SK-N-SH (cell line): Measurements from ENCODE around the gene TOPAZ1. TPM values are rescaled to one million over a fixed set of nuclear protein-coding genes. Genes with fewer than 3 reads are reported as not detected.

Experiments used
- CTCF ChIA-PET: fragments of 300-600, 350-600 bp; formaldehyde crosslinking; extraction: SDS; loops from one replicate; lab custom pipeline; 2021; lab: Yijun Ruan, JAX
- POLR2A ChIA-PET: fragments of 350-600 bp; sonication (Branson Sonifier 250); formaldehyde crosslinking; extraction: SDS; loops from one replicate; lab custom pipeline; 2020; ENCODE audit warnings: antibody characterized with exemption, inconsistent platforms; lab: Yijun Ruan, JAX
- DNase-seq: peaks from one replicate; pipeline ENCODE4 v3.0.0; 2012
- H2AFZ ChIP-seq: fragments of 200-600 bp; sonication (generic); 2 replicates; pipeline ENCODE4 v1.8.1; 2016; ENCODE audit warnings: antibody characterized with exemption, mild to moderate bottlenecking, low read depth
- H3F3A ChIP-seq: fragments of 200-600 bp; sonication (generic); replicated peaks from 2 replicates; pipeline ENCODE3; 2016; ENCODE audit warnings: antibody characterized with exemption, mild to moderate bottlenecking; ENCODE audit not compliant: insufficient read depth
- H3K27ac ChIP-seq, 2 experiments: fragments of 200-500 bp in 1 of 2; fragments of 200-600 bp in 1 of 2; sonication (Bioruptor generic) in 1 of 2; sonication (generic), shearing (Covaris generic) in 1 of 2; 2 replicates each; pipeline versions ENCODE4 v1.5.1 to v1.6.1; 2014 to 2016; ENCODE audit warnings: low read depth in 2 of 2, inconsistent platforms in 1 of 2, low read length in 1 of 2, mild to moderate bottlenecking in 1 of 2, mixed read lengths in 1 of 2
- H3K27me3 ChIP-seq: fragments of 200-600 bp; sonication (generic), shearing (Covaris generic); 2 replicates; pipeline ENCODE4 v1.6.1; 2016; ENCODE audit warnings: mixed run types; ENCODE audit not compliant: insufficient read depth
- H3K36me3 ChIP-seq, 2 experiments: fragments of 200-500 bp in 1 of 2; fragments of 200-600 bp in 1 of 2; sonication (Bioruptor generic) in 1 of 2; sonication (generic) in 1 of 2; replicated peaks in 1 of 2; 2 replicates each; pipeline versions ENCODE3 to v1.5.1; 2014 to 2016; ENCODE audit warnings: low read length in 1 of 2, mild to moderate bottlenecking in 1 of 2; ENCODE audit not compliant: insufficient read depth in 2 of 2, control insufficient read depth in 1 of 2
- H3K4me1 ChIP-seq, 2 experiments: fragments of 200-500 bp in 1 of 2; fragments of 200-600 bp in 1 of 2; sonication (Bioruptor generic) in 1 of 2; sonication (generic), shearing (Covaris generic) in 1 of 2; 2 replicates each; pipeline versions ENCODE4 v1.5.1 to v1.6.1; 2014 to 2016; ENCODE audit warnings: low read depth in 1 of 2, low read length in 1 of 2, mixed run types in 1 of 2; ENCODE audit not compliant: insufficient read depth in 2 of 2, control insufficient read depth in 1 of 2
- H3K4me2 ChIP-seq: fragments of 200-600 bp; sonication (generic), shearing (Covaris generic); 2 replicates; pipeline ENCODE4 v1.6.1; 2017; ENCODE audit warnings: mixed run types
- H3K4me3 ChIP-seq, 2 experiments: fragments of 200-500 bp in 1 of 2; fragments of 200-600 bp in 1 of 2; sonication (Bioruptor generic) in 1 of 2; sonication (generic), shearing (Covaris generic) in 1 of 2; 2 replicates each; pipeline versions ENCODE4 v1.5.1 to v1.8.1; 2014 to 2016; ENCODE audit warnings: low read depth in 2 of 2, inconsistent platforms in 1 of 2, low read length in 1 of 2, mild to moderate bottlenecking in 1 of 2, mixed read lengths in 1 of 2, moderate library complexity in 1 of 2
- H3K79me2 ChIP-seq: fragments of 200-600 bp; sonication (generic); 2 replicates; pipeline ENCODE4 v1.8.1; 2017; ENCODE audit warnings: mild to moderate bottlenecking; ENCODE audit not compliant: insufficient read depth
- H3K9ac ChIP-seq: fragments of 200-600 bp; sonication (generic); 2 replicates; pipeline ENCODE4 v1.6.1; 2017; ENCODE audit warnings: mixed run types
- H3K9me2 ChIP-seq: fragments of 200-600 bp; sonication (generic); 2 replicates; pipeline ENCODE4 v1.6.1; 2017; ENCODE audit warnings: mixed run types
- H3K9me3 ChIP-seq: fragments of 200-600 bp; sonication (generic); 2 replicates; pipeline ENCODE4 v1.6.1; 2017; ENCODE audit warnings: mixed run types, mild to moderate bottlenecking, moderate library complexity
- H4K20me1 ChIP-seq: fragments of 200-600 bp; sonication (generic); 2 replicates; pipeline ENCODE4 v1.6.1; 2017; ENCODE audit warnings: mild to moderate bottlenecking, mixed run types; ENCODE audit not compliant: insufficient read depth
- CHD2 ChIP-seq: fragments of 150-350 bp; IDR thresholded peaks from 2 replicates; pipeline ENCODE4 v1.6.1; 2018; ENCODE audit warnings: low read length; ENCODE audit not compliant: partially characterized antibody
- CTCF ChIP-seq: fragments of 200-600 bp; sonication (generic); IDR thresholded peaks from 2 replicates; pipeline ENCODE4 v1.6.1; 2017; ENCODE audit warnings: antibody characterized with exemption, mild to moderate bottlenecking, moderate library complexity
- ELF1 ChIP-seq: IDR thresholded peaks from 2 replicates; pipeline ENCODE4 v1.4.0; 2012
- EP300 ChIP-seq, 2 experiments: IDR thresholded peaks; 2 replicates each; pipeline versions ENCODE4 v1.4.0 to v1.6.1; 2012; ENCODE audit warnings: borderline replicate concordance in 1 of 2, low read depth in 1 of 2, low read length in 1 of 2
- EZH2phosphoT487 ChIP-seq: fragments of 200-600 bp; sonication (generic); IDR thresholded peaks from 2 replicates; pipeline ENCODE4 v1.6.1; 2017; ENCODE audit warnings: low read depth, mixed run types, mild to moderate bottlenecking, antibody characterized with exemption, moderate library complexity, borderline replicate concordance
- FOXJ3 ChIP-seq: sonication (generic); formaldehyde crosslinking; IDR thresholded peaks from 2 replicates; pipeline ENCODE4 v1.5.1; 2020; ENCODE audit warnings: mild to moderate bottlenecking, missing genetic modification reagents
- RAD21 ChIP-seq: IDR thresholded peaks from 2 replicates; pipeline ENCODE4 v1.6.1; 2012; ENCODE audit warnings: mild to moderate bottlenecking, low read length
- RXRA ChIP-seq: IDR thresholded peaks from 2 replicates; pipeline ENCODE4 v1.4.0; 2012; ENCODE audit warnings: low read depth, mild to moderate bottlenecking, borderline replicate concordance
- SMC3 ChIP-seq: IDR thresholded peaks from 2 replicates; pipeline ENCODE4 v1.6.1; 2012; ENCODE audit warnings: low read depth, low read length, improper control_type of control experiment
- TAF1 ChIP-seq: IDR thresholded peaks from 2 replicates; pipeline ENCODE4 v1.6.1; 2012; ENCODE audit warnings: low read depth, mild to moderate bottlenecking, low read length, moderate library complexity, borderline replicate concordance
- USF1 ChIP-seq: IDR thresholded peaks from 2 replicates; pipeline ENCODE4 v1.4.0; 2012; ENCODE audit warnings: low read depth, borderline replicate concordance
- USF2 ChIP-seq: fragments of 150-350 bp; IDR thresholded peaks from 2 replicates; pipeline ENCODE4 v1.6.1; 2017; ENCODE audit warnings: antibody characterized with exemption, low read length, low read depth, borderline replicate concordance
- WGBS: methylation state at CpG from one replicate; pipeline ENCODE4 v1.1.6; 2017; ENCODE audit warnings: low lambda C conversion rate; 5-methylcytosine and 5-hydroxymethylcytosine counted together
- polyA plus RNA-seq, 3 experiments: library from polyadenylated mRNA; depleted of rRNA; stranded (reverse); fragments of >200 nt; gene quantifications; 2 replicates each; pipeline ENCODE4 v1.2.3, GENCODE V29; 2012

TOPAZ1 gene
- polyA plus RNA-seq, 1 of the 3 experiments (the other 2 are of a cell fraction): not detected

DNA sequence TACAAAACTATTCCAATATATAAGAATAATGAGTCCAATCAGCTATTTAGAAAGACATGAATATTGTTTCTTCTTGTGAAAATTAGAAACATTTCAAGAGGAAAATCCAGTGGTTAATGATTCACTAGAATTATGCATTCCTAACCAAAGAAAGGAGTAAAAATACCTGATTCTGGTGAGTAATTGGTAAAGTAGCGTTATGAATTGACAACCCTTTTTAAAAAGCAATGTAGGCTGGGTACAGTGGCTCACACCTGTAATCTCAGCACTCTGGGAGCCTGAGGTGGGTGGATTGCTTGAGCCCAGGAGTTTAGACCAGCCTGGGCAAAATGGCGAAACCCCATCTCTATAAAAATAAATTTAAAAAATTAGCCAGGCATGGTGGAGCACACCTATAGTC lies 43.3 kb downstream of the TOPAZ1 start (continued):
- TF ChIP-seq CHD2: no peak
- TF ChIP-seq ELF1: no peak

GRCh38 chr3:44289882-44290462 lies 48.3 kb downstream of the TOPAZ1 start:
- CTCF ChIA-PET: no interaction called here
- TF ChIP-seq FOXJ3 (CRISPR knock-in tag) (no peak), USF1 (no peak), RAD21 (no peak), RXRA (no peak), SMC3 (no peak), CTCF (no peak), USF2 (no peak)
- TF ChIP-seq, all 33 proteins: peak for 0
- Histone ChIP-seq H4K20me1 (no peaks in the 10 kb centered on the region), H3K27me3 (no peaks in the 10 kb centered on the region; the same call in 1 of the 2 replicates), H3F3A (no peaks in the 10 kb centered on the region), H3K36me3 (no peaks in the 10 kb centered on the region), H3K4me2 (no peak overlapping the region), H3K9me2 (no peaks in the 10 kb centered on the region), H3K9me3 (no peaks in the 10 kb centered on the region), H2AFZ (no peak overlapping the region), H3K4me3 (no peak overlapping the region), H3K79me2 (no peaks in the 10 kb centered on the region), H3K27ac (no peak overlapping the region), H3K9ac (no peak overlapping the region), H3K4me1 (no peaks in the 10 kb centered on the region)
- POLR2A ChIA-PET: no interaction called here
- DNase-seq: no peak
- WGBS: 55% methylated on average over 3 of the region's 3 CpGs

- H3F3A ChIP-seq: no peaks in the 10 kb centered on the region
- no peaks in the 10 kb centered on the region for H3K27me3 ChIP-seq
- no peak for DNase-seq
- TF ChIP-seq CTCF (no peak), TAF1 (no peak), EP300 (IDR thresholded peaks at IDR 0.05; ENCODE audit: borderline replicate concordance in 1 of 2, low read depth in 1 of 2, low read length in 1 of 2) (no peak), EZH2phosphoT487 (no peak)
- no peaks in the 10 kb centered on the region for H3K79me2 ChIP-seq
- CTCF ChIA-PET: interaction anchor here (0.6 to 1.7 kb wide), 4 partner anchors 9 to 398 kb away, joined by 3 to 4 read pairs (median 3); no protein-coding TSS in a partner anchor
- no peak overlapping the region for H3K9ac ChIP-seq
- H3K9me3 ChIP-seq: no peaks in the 10 kb centered on the region
- no peaks in the 10 kb centered on the region for H3K9me2 ChIP-seq
- H4K20me1 ChIP-seq: no peaks in the 10 kb centered on the region
- H3K4me2 ChIP-seq: no peak overlapping the region
- WGBS: 39% methylated on average over 2 of the region's 2 CpGs
- H3K36me3 ChIP-seq: no peaks in the 10 kb centered on the region
- H3K4me3 ChIP-seq: no peak overlapping the region
- no peak overlapping the region for H2AFZ ChIP-seq
- H3K27ac ChIP-seq: no peak overlapping the region
- POLR2A ChIA-PET: no interaction called here
- H3K4me1 ChIP-seq: no peaks in the 10 kb centered on the region
These were observed 50.6 kb downstream of the TOPAZ1 start for GRCh38 chr3:44292276-44292675.
